ENCODE measurements around the gene GMDS. TPM values are rescaled to one million over a fixed set of nuclear protein-coding genes. Genes with fewer than 3 reads are reported as not detected.

Gene GMDS
- total and polyA plus RNA-seq, 2 donors (not counting 3 experiments of a cell fraction or from before 2014, with no cell fraction given): 9.8 to 23.5 TPM

- Histone ChIP-seq H3K4me1 (ENCODE audit: control insufficient read depth, extremely low read depth, insufficient read depth, low read length) (peaks cover 21% of the 10 kb centered on the region), H3K9ac (replicated peaks; ENCODE audit: extremely low read depth, insufficient read depth, low read length) (no peak overlapping the region), H3K9me1 (replicated peaks; ENCODE audit: control insufficient read depth, extremely low read depth, insufficient read depth, low read length) (no peaks in the 10 kb centered on the region), H3K36me3 (ENCODE audit: control insufficient read depth in 2 of 2, extremely low read depth in 1 of 2, insufficient read depth in 2 of 2, low read length in 2 of 2) (no peaks in the 10 kb centered on the region), H3K27ac (ENCODE audit: insufficient read depth, low read depth, low read length) (no peak overlapping the region), H3K79me2 (ENCODE audit: control insufficient read depth, insufficient read depth, low read length) (no peaks in the 10 kb centered on the region), H2AFZ (ENCODE audit: low read depth, low read length) (no peak overlapping the region), H3K4me3 (replicated peaks in 1 of 3; ENCODE audit: insufficient read depth in 1 of 3, low read depth in 1 of 3, low read length in 3 of 3) (no peak overlapping the region), H3K4me2 (ENCODE audit: insufficient read depth, low read length) (no peak overlapping the region), H3K9me3 (replicated peaks; ENCODE audit: control insufficient read depth, insufficient read depth, low read length) (no peaks in the 10 kb centered on the region), H3K27me3 (ENCODE audit: control insufficient read depth in 2 of 2, insufficient read depth in 2 of 2, low read length in 2 of 2) (no peaks in the 10 kb centered on the region), H4K20me1 (replicated peaks; ENCODE audit: control insufficient read depth, extremely low read depth, insufficient read depth, low read length) (no peaks in the 10 kb centered on the region)
- intact Hi-C loops (cut with micrococcal nuclease): no loop called here
- ChIA-PET POLR2A (no interaction called here), CTCF (interaction anchor here (1.2 to 3.2 kb wide), 2 partner anchors 11 to 24 kb away, joined by 3 to 11 read pairs; no protein-coding TSS in a partner anchor)
- DNase-seq (ENCODE audit: low read depth, low spot score) (no peak), FAIRE-seq (no peak)
- TF ChIP-seq GATA2 (IDR thresholded peaks at IDR 0.05; ENCODE audit: insufficient read depth, insufficient read length, low read depth, low read length) (no peak), POLR2AphosphoS5 (IDR thresholded peaks at IDR 0.05; ENCODE audit: insufficient read depth, low read depth, low read length) (no peak), POLR2A (IDR thresholded peaks at IDR 0.05; ENCODE audit: low read depth, low read length) (no peak), MYC (IDR thresholded peaks at IDR 0.05; ENCODE audit: low read depth, low read length) (no peak), FOS (IDR thresholded peaks at IDR 0.05; ENCODE audit: borderline replicate concordance, insufficient read depth, low read length) (no peak), CTCF (IDR thresholded peaks at IDR 0.05; ENCODE audit: extremely low read depth in 1 of 2, insufficient read depth in 1 of 2, low read depth in 1 of 2, low read length in 2 of 2) (no peak), MAX (IDR thresholded peaks at IDR 0.05; ENCODE audit: insufficient read depth, insufficient read length) (no peak), JUN (IDR thresholded peaks at IDR 0.05; ENCODE audit: borderline replicate concordance, insufficient read depth, insufficient read length, low read depth) (no peak), EZH2 (IDR thresholded peaks at IDR 0.05; ENCODE audit: borderline replicate concordance, low read depth, low read length, severe bottlenecking) (no peak)
- no TSS peak for BruUV-seq (replicated peaks)
- dilution Hi-C loops (cut with MboI; ENCODE audit: extremely low pct_ligation_motif_present, low sequenced_read_pairs): no loop called here
Observed at GRCh38 chr6:2226775-2227174, 18.6 kb downstream of the GMDS start.

All from endothelial cell of umbilical vein (primary cell).